Natural killer cell (primary cell): Measurements from ENCODE around the gene UBAC2. TPM values are rescaled to one million over a fixed set of nuclear protein-coding genes. Genes with fewer than 3 reads are reported as not detected.

Experiments
- ATAC-seq, 3 donors: fragments of 150-1000 bp in 2 of 3; fragments of 200-7000 bp in 1 of 3; cut with Tn5 transposase; 1 replicate in 1 of 3; 2 replicates in 2 of 3; pipeline ENCODE4 v1.10.0; 2021; ENCODE audit warnings: mild to moderate bottlenecking in 2 of 3, moderate library complexity in 2 of 3
- DNase-seq, 2 donors: peaks; one replicate each; pipeline versions ENCODE4 v3.0.0 to v3.0.0-alpha.2; 2013 to 2021; ENCODE audit warnings: mixed read lengths in 1 of 2
- H3K27ac ChIP-seq: one replicate; pipeline ENCODE4 v1.5.1; 2013; ENCODE audit warnings: mild to moderate bottlenecking, low read length
- H3K27me3 ChIP-seq: one replicate; pipeline ENCODE4 v1.6.1; 2013; ENCODE audit warnings: low read length; ENCODE audit not compliant: control insufficient read depth, insufficient read depth
- H3K36me3 ChIP-seq: one replicate; pipeline ENCODE4 v1.6.1; 2013; ENCODE audit warnings: low read length; ENCODE audit not compliant: control insufficient read depth, insufficient read depth
- H3K4me1 ChIP-seq: one replicate; pipeline ENCODE4 v1.6.1; 2013; ENCODE audit warnings: low read length; ENCODE audit not compliant: control insufficient read depth, insufficient read depth
- H3K4me3 ChIP-seq: one replicate; pipeline ENCODE4 v1.5.1; 2013; ENCODE audit warnings: low read length
- H3K9me3 ChIP-seq: one replicate; pipeline ENCODE4 v1.6.1; 2013; ENCODE audit warnings: low read length; ENCODE audit not compliant: control insufficient read depth, insufficient read depth
- H3K27ac Mint-ChIP-seq, 2 donors: one replicate each; pipeline ENCODE4 v1.8.0; 2022; ENCODE audit warnings: mild to moderate bottlenecking in 2 of 2, mixed read lengths in 2 of 2, moderate library complexity in 1 of 2
- H3K27me3 Mint-ChIP-seq, 2 donors: one replicate each; pipeline ENCODE4 v1.8.0; 2022; ENCODE audit warnings: low read depth in 2 of 2, mixed read lengths in 2 of 2
- H3K36me3 Mint-ChIP-seq: one replicate; pipeline ENCODE4 v1.8.0; 2022; ENCODE audit warnings: mixed read lengths
- H3K4me1 Mint-ChIP-seq, 2 donors: one replicate each; pipeline ENCODE4 v1.8.0; 2022; ENCODE audit warnings: mixed read lengths in 2 of 2
- H3K4me3 Mint-ChIP-seq: one replicate; pipeline ENCODE4 v1.8.0; 2022; ENCODE audit warnings: mild to moderate bottlenecking, moderate library complexity, mixed read lengths
- H3K9me3 Mint-ChIP-seq, 2 donors: one replicate each; pipeline ENCODE4 v1.8.0; 2022; ENCODE audit warnings: mixed read lengths in 2 of 2
- CTCF ChIP-seq: fragments of 200-600 bp; IDR thresholded peaks from one replicate; pipeline ENCODE4 v1.8.0; 2022; ENCODE audit warnings: antibody characterized with exemption
- WGBS: methylation state at CpG from one replicate; pipeline ENCODE4 v1.1.7; 2013; ENCODE audit warnings: missing lambda C conversion rate; ENCODE audit not compliant: insufficient coverage; 5-methylcytosine and 5-hydroxymethylcytosine counted together
- intact Hi-C: fragments of 100-400 bp; cut with micrococcal nuclease; formaldehyde crosslinking; loops from one replicate; pipeline ENCODE4 v1.14.2; 2022
- total RNA-seq, 4 donors: library from RNA; stranded (reverse); fragments of 120-200 nt in 1 of 4; gene quantifications; one replicate each; pipeline versions ENCODE4 v1.2.3 to v1.2.4, GENCODE V29; 2013 to 2022

The UBAC2 gene
- total RNA-seq, 3 donors from 2014 or later (not counting 1 experiment from before 2014, with no cell fraction given), result 50.6 to 59.1 (median 56.4) TPM

- no peak overlapping the region for H3K4me3 Mint-ChIP-seq
Measured at GRCh38 chr13:99335087-99335486, 134.4 kb downstream of the UBAC2 start.

GRCh38 chr13:99335603-99336002, 134.9 kb downstream of the UBAC2 start:
- Mint-ChIP-seq H3K4me1 (peaks cover 39 to 44% of the 10 kb centered on the region in 2 donors), H3K36me3 (peaks cover 2% of the 10 kb centered on the region), H3K4me3 (no peak overlapping the region), H3K9me3 (no peaks in the 10 kb centered on the region), H3K27me3 (peaks cover 2 to 10% of the 10 kb centered on the region in 2 donors), H3K27ac (no peak overlapping the region)
- TF ChIP-seq CTCF, result no peak
- intact Hi-C loops, result loop anchor here (5.0 kb wide), 1 partner anchor 33 kb away; no protein-coding TSS in a partner anchor
- peaks cover 10% of the 10 kb centered on the region for H3K36me3 ChIP-seq
- DNase-seq (no peak), ATAC-seq (no peak)
- no peaks in the 10 kb centered on the region for H3K27me3 ChIP-seq
- no peaks in the 10 kb centered on the region for H3K9me3 ChIP-seq
- no peak overlapping the region for H3K4me3 ChIP-seq
- H3K27ac ChIP-seq, result no peak overlapping the region
- WGBS, result 82% methylated on average over 2 of the region's 4 CpGs
- peaks cover 27% of the 10 kb centered on the region for H3K4me1 ChIP-seq

More at GRCh38 chr13:99335087-99335486, 134.4 kb downstream of the UBAC2 start:
- Mint-ChIP-seq H3K9me3 (no peaks in the 10 kb centered on the region), H3K27me3 (peaks cover 2 to 10% of the 10 kb centered on the region in 2 donors), H3K4me1 (peaks cover 34 to 39% of the 10 kb centered on the region in 2 donors), H3K27ac (no peak overlapping the region), H3K36me3 (no peaks in the 10 kb centered on the region)
- peaks cover 10% of the 10 kb centered on the region for H3K36me3 ChIP-seq
- intact Hi-C loops, result loop anchor here (5.0 kb wide), 1 partner anchor 33 kb away; no protein-coding TSS in a partner anchor
- H3K4me3 ChIP-seq, result no peak overlapping the region
- no peaks in the 10 kb centered on the region for H3K9me3 ChIP-seq
- ATAC-seq (no peak), DNase-seq (no peak)
- WGBS, result no CpG with 5 or more reads among the region's 2 CpGs
- no peak for TF ChIP-seq CTCF
- H3K27me3 ChIP-seq, result no peaks in the 10 kb centered on the region
- peaks cover 22% of the 10 kb centered on the region for H3K4me1 ChIP-seq
- no peak overlapping the region for H3K27ac ChIP-seq

GRCh38 chr13:99339230-99339721, 138.6 kb downstream of the UBAC2 start:
- DNase-seq (no peak), ATAC-seq (no peak)
- H3K9me3 Mint-ChIP-seq, result no peaks in the 10 kb centered on the region
- H3K27ac Mint-ChIP-seq, result peak overlapping the region; percentile 4 to 71
- 93% methylated on average over 5 of the region's 5 CpGs for WGBS
- no peak overlapping the region for H3K4me3 ChIP-seq
- peak overlapping the region; percentile 85 for H3K4me3 Mint-ChIP-seq
- H3K4me1 Mint-ChIP-seq, result peaks cover 32 to 38% of the 10 kb centered on the region in 2 donors
- H3K9me3 ChIP-seq, result no peaks in the 10 kb centered on the region
- intact Hi-C loops, result loop anchor here (5.0 kb wide), 1 partner anchor 37 kb away; no protein-coding TSS in a partner anchor
- TF ChIP-seq CTCF, result no peak
- peaks cover 36% of the 10 kb centered on the region for H3K36me3 ChIP-seq
- no peaks in the 10 kb centered on the region for H3K27me3 ChIP-seq
- peaks cover 35% of the 10 kb centered on the region for H3K4me1 ChIP-seq
- H3K27me3 Mint-ChIP-seq, result peaks cover 5 to 17% of the 10 kb centered on the region in 2 donors
- peaks cover 18% of the 10 kb centered on the region for H3K36me3 Mint-ChIP-seq
- H3K27ac ChIP-seq, result no peak overlapping the region
